Pons (tissue), 1 donor: Measurements from ENCODE around the gene DUSP18.
"Not testable (repeated sequence)": the region's sequence is repeated elsewhere in the genome, so short reads cannot be mapped to it uniquely, and the experiment has no call there.

ENCODE experiments used
- DNase-seq: peaks from one replicate; pipeline ENCODE4 v3.0.0-alpha.2; 2016; ENCODE audit warnings: low spot score

Gene DUSP18

DNA sequence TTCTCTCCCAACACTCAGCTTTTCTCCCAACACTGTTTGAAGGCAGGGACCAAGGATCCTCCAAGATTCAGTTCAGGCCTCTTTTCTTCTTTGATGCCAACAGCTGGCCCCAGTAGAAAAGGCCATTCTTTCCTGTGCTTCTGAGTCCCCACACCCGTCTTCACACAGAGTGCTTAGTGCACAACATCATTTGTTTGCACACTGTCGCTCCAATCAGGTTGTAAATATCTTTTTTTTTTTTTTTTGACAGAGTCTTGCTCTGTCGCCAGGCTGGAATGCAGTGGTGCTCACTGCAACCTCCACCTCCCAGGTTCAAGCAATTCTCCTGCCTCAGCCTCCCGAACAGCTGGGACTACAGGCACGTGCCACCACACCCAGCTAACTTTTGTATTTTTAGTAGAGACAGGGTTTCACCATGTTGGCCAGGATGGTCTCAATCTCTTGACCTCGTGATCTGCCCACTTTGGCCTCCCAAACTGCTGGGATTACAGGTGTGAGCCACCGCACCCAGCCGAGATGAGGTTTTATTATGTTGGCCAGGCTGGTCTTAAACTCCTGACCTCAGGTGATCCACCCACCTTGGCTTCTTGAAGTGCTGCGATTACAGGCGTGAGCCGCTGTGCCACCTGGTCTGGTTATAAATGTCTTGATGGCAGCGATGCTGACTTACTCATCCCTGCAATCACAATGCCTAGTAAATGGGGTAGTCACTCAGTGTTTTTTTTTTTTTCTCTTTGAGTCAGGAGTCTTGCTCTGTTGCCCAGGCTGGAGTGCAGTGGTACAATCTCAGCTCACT lies 12.4 kb upstream of the DUSP18 start:
- DNase-seq, result not testable (repeated sequence)

DNA sequence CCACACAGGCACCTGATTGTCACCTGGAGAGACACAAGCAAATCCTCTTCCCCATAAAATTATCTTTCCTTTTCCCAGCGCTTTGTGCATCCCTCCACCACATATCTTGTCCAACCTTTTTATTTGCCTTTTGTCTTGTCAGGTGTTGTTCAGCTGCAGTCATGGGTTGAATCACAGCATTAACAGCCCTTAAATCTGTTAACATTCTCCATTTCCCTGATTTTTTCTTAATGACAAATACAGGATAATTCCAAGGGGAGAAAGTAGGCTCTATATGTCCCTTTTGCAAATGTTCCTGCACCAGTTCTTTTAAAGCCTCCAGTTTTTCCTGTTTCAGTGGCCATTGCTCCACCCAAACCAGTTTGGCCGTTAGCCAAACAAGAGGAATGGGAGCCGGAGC lies 8.9 kb upstream of the DUSP18 start:
- DNase-seq, result not testable (repeated sequence)

DNA sequence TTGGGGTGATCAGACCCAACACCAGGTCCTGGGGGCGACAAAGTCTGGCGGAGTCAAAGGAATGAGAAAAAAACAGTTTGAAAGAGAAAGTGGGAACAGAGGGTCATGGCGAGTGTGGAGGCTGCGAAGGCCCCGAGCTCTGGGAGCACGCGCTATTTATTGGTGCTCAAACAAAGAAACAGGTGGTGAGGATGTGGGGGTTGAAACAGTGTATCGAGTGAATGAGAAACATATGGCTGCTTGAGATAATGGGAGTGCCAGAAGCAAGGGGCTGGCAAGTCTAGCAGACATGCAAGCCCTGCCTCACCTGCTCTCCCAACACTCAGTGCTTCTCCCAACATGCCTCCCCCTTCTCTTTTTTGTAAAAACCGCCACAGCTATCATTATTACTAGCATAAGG lies 7.8 kb upstream of the DUSP18 start:
- DNase-seq, result no peak

DNA sequence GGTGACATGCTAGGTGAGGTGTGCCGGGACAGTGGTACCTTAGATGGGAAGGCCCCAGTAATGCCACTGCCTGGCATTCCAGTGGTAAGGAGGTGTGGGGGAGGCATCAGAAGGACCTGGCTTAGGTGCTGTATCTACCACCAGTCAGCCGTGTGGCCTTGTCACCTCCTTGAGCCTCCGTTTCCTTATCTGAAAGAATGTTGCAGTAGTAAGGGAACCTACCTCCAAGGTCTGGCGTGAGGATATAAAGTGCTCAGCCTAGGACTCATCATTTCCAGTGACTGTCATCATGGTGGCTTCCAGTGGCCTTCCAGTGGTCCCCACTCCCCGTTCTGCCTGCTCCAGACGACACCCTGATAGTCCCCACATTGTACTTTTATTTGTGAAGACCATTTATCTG lies 6.8 kb upstream of the DUSP18 start:
- DNase-seq, result no peak

DNA sequence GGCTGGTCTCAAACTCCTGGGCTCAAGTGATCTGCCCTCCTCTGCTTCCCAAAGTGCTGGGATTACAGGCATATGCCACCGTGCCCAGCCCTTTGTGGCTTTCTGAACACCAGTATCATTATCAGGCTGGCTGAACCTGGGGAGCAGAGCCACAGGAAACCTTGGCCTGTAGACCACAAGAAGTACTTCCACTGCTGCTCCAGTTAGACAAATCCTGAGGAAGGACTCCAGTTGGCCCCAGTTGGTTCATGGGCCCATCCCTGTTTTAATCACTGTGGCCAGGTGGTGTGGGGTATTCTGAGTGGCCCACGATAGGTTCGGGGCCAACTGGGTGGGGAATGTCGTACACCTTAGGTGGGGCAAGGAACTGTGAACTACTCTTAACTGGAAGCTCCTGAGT lies 5.5 kb upstream of the DUSP18 start:
- DNase-seq, result no peak

DNA sequence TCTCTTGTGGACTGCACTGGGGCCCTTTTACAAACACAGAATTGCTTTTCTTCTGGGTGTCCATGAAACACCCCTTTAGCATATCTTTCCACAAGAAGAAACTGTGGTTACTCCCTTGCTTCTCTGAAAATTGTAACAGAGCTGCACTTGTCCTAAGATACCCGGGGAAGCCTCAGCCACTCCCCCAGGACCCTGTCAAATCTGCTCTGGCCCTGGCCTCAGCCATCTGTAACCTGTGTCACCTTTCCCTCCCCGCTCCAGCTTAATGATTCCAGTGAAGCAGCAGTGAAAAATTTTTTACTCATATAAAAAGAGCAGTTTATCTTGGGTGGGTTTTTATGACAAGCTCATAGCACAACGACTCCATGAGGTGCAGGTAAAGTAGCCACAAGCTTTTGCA lies 3.4 kb upstream of the DUSP18 start:
- DNase-seq, result no peak

DNA sequence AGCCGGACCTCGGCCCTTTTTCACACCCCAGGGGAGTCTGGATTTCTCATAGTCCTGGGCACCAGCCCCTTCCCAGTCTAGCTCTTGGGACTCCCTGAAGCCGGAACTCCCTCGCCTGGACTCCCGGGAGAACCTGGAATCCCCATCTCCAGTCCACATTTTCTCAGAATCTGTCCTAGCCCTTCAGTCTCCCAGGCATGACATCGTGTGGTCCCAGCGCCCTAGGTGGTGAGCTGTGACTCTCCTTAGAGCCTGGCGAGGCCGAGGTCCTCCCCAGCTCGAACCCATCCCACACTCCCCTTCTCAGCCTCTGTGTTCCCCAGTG lies 673 bp upstream of the DUSP18 start:
- no peak for DNase-seq

DNA sequence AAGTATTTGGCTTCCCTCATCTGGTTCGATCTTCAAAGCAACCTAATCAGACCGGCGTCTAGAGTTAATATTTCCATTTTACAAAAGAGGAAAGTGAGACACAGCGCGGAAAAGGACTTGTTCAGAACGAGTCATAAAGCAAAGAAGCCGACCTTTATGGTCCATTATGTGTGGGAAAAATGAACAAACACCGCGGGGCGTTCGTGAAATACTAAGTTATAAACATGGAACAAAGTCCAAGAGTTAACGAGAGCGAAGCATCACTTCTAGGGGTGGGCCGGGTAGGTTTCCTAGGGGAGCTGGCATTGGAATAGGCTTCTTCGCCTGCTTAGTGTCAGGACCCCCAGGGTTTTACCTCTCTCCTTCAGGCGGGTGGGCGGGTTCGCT lies 575 bp downstream of the DUSP18 start:
- DNase-seq, result no peak

DNA sequence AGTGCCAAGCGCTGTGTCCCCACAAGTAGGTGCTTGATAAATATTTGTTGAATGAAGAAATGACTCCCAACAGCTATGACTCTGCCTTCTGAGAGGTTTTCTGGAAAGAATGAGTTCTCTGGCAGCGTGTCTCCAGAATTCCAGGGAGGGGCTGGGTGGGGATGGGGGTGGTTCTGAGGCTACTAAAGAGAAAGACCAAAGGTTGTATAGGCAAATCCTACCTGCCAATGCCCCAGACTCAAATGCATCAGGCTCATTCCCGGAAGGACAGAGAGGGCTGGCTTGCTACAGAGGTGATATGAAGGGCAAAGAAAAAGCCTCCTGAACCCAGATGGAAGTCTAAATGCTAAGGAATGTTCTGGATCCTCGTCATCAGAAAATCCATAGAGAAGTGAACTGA lies 1.9 kb downstream of the DUSP18 start:
- DNase-seq, result no peak

DNA sequence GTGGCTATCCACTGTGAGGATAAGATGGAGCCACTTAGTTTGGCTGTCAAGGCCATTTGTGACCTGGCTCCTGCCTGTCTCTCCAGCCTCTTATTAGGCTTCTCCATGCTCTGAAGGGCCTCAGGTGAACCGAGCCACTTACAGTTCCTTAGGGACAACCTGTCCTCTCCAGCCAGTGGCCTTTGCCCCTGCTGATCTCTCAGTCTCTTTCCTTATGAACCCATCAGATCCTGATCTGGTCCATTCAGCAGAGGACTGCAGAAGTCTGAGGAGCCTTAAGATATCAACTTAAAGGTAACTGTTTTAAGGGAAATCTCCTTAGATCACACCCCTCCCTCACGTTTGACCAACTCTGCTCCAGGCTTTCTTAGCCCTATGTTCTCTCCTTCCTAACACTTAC lies 2.4 kb downstream of the DUSP18 start:
- no peak for DNase-seq

DNA sequence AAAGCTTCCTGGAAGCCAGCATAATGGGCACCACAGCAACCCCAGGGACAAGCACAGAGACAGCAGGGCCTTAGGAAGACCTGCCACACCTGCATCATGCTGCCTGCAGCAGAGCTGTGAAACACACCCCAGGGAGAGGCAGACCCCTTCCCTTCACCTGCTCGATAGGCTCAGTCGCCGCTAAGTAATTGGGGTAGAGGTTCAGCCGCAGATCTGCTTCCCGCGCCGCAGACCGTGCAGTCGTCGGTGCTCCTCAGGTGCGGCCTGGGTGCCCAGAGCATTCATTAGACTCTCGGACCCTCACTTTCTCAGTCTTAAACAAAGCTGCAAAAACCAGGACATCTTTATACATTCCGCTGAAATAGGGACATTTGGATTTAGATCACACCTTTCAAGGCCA lies 2.9 kb downstream of the DUSP18 start:
- no peak for DNase-seq

DNA sequence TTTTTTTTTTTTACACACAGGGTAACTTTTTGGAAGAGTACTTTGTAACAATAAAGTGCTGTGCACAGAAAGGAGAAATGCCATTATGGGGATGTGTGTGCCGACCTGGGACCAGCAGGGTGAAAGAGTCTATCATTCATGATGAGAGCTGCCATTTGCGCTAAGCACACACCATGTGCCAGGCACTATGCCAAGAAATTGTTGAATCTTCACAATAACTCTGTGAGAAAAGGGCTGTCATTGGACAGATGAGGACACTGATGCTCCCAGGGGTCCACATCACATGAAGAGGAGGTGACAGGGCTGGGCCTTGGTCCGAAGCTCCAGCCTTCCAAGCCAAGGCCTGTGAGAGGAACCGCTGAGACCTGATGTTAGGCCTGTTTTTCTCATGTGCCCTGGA lies 5.6 kb downstream of the DUSP18 start:
- no peak for DNase-seq

DNA sequence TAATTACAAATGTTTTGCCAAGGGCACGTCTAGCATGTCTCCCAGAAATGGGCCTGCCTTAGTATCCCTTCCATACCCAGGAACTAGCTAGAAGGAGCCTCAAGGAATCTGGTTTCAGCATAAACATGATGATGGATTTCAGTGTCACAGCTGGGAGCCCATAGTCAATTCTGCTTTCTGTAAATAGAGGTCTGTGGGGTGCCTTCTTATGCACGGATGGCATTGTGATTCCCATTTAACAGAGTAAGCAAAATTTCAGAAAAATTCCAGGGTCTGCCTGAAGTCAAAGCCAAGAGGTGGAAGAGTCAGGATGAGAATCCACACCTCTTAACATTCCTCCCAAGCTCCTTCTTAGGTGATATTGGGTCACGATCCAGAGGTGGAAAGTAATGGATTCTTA lies 12.1 kb downstream of the DUSP18 start:
- DNase-seq, result no peak

DNA sequence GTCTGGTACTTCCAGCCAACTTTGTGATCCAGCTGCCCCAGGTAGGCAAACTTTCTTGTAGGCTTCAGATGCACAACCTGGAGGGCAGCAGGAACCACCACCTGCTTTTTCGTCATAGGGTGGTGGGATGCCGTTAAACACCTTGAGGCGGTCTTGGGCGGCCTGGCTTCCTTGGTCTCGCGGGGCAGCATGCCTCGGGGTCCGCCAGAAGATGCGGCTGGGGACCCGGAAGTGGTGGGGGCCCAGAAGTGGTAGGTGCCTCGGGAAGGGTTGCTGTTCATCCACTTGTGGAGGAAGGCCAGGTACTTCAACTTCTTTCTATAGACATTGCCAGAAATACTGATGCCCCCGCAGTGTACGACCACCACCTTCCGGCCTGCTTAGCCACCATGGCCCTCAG lies 13.3 kb downstream of the DUSP18 start:
- no peak for DNase-seq

DNA sequence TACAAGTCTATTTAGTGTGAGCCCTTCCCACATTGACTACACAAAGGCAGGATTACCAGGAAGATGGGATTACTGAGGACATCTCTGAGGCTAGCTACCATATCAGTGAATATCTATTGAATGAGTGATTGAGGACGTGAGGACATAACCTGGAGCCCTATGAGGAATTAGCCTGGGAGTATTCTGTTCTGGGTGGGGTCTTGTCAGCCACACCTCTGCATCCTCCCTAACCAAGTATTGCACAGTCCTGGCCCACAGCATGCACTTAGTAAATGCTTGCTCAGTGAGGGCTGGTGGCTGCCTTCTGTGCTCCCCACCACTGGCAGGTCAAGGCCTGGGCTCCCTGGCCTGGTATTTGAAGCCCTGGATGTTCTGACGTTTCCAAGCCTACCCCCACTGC lies 14.8 kb downstream of the DUSP18 start:
- DNase-seq, result no peak

DNA sequence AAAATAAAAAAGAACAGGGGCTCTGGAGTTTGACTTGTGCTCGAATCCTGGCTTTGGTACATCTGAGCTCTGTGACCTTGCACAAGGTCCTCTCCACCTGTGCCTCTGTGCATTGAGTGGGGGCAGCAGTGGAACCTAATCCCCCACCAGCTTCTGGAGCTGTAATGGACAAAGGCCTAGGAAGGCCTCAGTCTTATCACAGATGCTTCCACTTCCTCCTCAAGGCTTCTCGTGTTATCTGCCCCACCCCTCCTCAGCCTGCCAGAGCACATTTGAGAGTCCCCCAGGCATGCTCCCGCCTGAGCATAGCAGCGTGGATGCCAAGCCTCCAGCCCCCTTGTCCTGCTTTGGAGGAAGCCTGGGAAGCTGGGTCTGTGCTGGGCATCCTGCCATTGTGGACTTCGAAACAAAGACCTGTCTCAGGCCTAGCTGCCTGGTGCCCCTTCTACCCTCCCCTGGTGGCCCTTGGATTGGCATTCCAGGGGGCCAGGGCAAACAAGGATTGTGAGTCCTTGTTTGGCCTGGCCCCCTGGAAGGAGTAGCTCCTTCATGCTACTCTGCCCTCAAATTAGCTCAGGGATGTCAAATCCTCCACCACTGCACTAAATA lies 17.1 kb downstream of the DUSP18 start:
- peak; percentile 87 for DNase-seq

DNA sequence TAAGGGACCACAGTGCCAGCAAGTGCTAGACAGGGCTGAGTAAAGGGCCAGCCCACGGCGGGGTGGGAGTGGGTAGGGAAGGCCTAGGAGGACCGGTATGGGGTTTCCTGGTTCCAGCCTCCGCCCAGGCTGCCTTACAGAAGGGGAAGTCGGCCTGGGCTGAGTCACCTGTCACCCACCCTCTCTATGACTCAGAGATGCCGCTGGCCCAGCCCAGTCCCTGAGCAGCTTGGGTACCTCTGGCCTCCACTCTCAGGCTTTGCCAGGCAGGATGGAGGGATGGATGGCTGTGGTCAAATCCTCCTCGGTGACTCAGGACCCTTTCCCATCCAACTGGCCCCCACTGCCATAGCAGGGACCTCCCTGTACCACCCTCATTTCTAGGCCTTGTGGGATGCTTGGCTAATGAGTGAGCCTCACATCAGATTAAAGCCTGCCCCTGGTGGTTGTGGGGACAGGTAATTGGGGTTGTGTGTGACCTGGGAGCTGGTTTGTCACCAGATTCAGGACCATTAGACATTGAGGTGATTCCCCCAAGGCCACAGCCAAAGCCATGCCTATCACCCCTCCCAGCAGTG lies 18.2 kb downstream of the DUSP18 start:
- DNase-seq, result no peak

DNA sequence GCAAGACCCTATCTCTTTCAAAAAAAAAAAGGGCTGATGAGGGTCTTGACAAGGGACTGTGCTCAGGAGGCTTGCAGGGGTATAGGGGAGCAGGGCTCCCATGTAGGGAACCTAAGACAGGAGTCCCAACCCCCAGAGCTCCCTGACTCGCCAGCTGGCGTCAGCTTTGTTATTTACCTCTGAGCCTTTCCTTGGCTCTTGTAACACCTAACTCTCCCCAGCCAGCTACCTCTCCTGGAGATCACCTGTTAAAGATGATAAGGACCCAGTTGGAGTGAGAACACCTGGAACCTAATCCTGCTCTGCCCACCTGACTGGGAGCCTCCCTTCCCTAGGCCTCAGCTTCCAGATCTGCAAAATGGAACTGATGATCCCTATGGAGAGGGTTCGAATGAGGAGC lies 18.9 kb downstream of the DUSP18 start:
- no peak for DNase-seq

DNA sequence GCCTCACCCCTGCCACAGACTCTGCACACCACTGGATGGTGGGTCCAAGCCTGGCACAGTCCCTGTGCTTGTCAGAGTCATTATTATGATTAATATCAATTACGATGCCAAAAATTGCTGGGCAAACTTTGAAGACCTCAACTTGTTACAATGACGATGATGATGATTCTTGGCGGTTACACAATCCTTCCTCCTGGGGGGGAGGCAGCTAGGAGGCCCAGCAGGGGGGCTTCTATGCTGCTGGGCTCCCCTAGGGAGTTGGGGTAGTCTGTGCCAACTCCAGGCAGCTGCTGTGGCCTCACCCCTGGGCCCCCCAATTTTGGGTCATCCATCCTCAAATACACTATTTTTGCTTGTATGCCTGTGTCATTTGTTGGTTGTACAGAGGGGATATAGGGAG lies 20.1 kb downstream of the DUSP18 start:
- no peak for DNase-seq

DNA sequence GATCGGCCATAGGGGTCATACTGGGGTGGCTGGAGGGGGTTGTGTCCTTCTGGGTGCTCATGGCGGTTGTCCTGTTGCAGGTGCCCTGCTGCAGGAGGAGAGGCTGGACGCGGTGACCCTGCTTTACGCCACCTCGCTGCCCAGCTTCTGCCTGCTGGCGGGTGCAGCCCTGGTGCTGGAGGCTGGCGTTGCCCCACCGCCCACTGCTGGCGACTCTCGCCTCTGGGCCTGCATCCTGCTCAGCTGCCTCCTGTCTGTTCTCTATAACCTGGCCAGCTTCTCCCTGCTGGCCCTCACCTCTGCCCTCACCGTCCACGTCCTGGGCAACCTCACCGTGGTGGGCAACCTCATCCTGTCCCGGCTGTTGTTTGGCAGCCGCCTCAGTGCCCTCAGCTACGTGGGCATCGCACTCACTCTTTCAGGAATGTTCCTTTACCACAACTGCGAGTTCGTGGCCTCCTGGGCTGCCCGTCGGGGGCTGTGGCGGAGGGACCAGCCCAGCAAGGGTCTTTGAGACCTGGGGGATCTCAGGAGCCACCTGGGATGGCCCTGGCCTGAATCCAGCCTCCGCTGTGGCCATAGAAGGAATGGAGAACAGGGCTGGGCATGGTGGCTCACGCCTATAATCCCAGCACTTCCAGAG lies 21.0 kb downstream of the DUSP18 start:
- DNase-seq, result no peak

DNA sequence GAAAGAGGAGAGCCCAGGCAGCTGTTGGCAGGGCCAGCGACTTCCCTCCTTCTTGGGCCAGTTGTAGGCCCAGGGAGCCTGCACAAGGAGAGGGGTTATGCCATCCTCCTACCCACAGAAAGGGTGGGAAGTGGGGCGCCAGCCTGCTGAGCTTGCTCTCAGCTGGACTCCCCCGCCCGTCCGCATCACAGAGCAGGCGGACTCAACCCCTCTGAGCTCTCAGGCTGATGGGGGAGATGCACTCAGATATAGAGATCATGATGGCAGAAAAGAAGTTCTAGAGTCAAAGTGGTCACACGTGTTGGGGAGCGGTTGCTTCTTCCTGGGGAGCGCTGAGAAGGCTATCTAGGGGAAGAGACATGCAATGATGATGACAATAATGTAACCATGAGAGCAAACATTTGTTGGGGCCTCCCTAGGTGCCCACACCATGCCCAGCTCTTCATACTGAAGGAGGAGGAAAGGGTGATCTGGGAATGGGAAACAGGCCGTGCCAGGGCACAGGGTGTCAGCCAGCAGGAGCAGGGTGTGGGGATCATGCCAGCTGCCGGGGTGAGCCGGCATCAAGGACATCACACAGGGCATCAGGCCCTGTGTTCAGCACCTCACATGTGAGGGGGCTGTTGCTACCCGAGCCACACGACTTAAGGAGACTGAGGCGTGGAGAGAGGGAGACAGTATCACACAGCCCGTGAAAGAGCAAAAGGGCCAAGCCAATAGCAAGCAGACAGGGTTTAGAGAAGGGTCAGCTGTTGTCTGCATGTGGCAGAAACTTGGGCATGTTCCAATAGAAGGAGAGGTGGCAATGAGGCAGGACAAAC lies 24.4 kb downstream of the DUSP18 start:
- DNase-seq, result peak; percentile 56

DNA sequence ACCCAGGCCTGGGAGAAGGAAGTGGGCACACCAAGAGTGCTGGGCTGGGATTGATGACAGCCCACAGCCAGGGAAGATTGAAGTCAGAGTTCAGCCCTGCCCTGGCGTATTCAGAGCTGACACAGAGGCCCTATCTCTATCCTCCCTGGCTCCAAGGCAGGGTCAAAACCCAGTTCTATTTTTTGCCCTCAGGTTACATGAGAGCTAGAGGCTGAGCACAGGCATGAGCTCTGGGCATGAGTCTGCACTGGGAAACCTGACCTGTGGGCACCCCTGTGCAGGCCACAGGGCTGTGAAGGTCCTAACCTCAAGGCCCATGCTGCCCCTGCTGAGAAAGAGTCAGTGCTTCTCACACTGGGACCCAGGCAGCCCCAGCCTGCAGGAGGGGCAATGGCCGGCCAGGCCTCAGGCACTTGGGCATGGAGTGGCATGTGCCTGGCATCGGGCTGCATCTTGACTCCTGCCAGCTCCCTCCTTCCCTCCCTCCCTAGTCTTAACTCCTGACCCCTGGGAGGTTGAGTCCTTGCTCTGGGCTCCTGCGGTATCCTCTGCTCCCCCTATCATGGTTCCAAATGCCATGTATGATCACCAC lies 26.7 kb downstream of the DUSP18 start:
- no peak for DNase-seq
